PC-9 (cell line): ENCODE measurements around the gene DPEP1. TPM values are rescaled to one million over a fixed set of nuclear protein-coding genes. Genes with fewer than 3 reads are reported as not detected.

ENCODE experiments used
- BruUV-seq: library from RNA; stranded (reverse); fragments of 400-500 nt; replicated peaks from 2 replicates; lab custom pipeline; 2021; lab: Mats Ljungman, UMichigan
- CTCF ChIA-PET: fragments of 300-600 bp; sonication (Branson Sonifier 250); formaldehyde crosslinking; loops from one replicate; lab custom pipeline; 2022; ENCODE audit warnings: antibody characterized with exemption; lab: Charles Lee
- POLR2A ChIA-PET: fragments of 300-600 bp; sonication (Branson Sonifier 250); formaldehyde crosslinking; loops from one replicate; lab custom pipeline; 2022; ENCODE audit warnings: antibody characterized with exemption; ENCODE audit not compliant: unreplicated experiment; lab: Charles Lee
- DNase-seq, 2 experiments: peaks; one replicate each; pipeline versions ENCODE4 v3.0.0 to v3.0.0-alpha.2; 2015 to 2022; ENCODE audit warnings: mixed read lengths in 1 of 2
- H2AFZ ChIP-seq: fragments of 200-600 bp; sonication (generic); 2 replicates; pipeline ENCODE4 v1.8.1; 2017; ENCODE audit warnings: antibody characterized with exemption
- H3F3A ChIP-seq: fragments of 200-600 bp; sonication (generic); 2 replicates; pipeline ENCODE4 v1.8.1; 2017; ENCODE audit warnings: antibody characterized with exemption, mild to moderate bottlenecking, low read depth; ENCODE audit not compliant: insufficient read depth
- H3K27ac ChIP-seq: fragments of 200-600 bp; sonication (generic); 2 replicates; pipeline ENCODE4 v1.6.1; 2016; ENCODE audit warnings: mixed run types
- H3K27me3 ChIP-seq: fragments of 200-600 bp; sonication (generic); 2 replicates; pipeline ENCODE4 v1.6.1; 2016; ENCODE audit warnings: low read depth, mixed run types; ENCODE audit not compliant: insufficient read depth
- H3K36me3 ChIP-seq: fragments of 200-600 bp; sonication (generic); 2 replicates; pipeline ENCODE4 v1.6.1; 2016; ENCODE audit warnings: low read depth, mixed run types
- H3K4me1 ChIP-seq: fragments of 200-600 bp; sonication (generic); replicated peaks from 2 replicates; pipeline ENCODE4 v1.6.1; 2016; ENCODE audit warnings: mixed run types; ENCODE audit not compliant: insufficient read depth
- H3K4me2 ChIP-seq: fragments of 200-600 bp; sonication (generic); 2 replicates; pipeline ENCODE4 v1.6.1; 2017; ENCODE audit warnings: mixed run types
- H3K4me3 ChIP-seq: fragments of 200-600 bp; sonication (generic); 2 replicates; pipeline ENCODE4 v1.6.1; 2016; ENCODE audit warnings: mixed run types
- H3K79me2 ChIP-seq: fragments of 200-600 bp; sonication (generic); 2 replicates; pipeline ENCODE4 v1.6.1; 2017; ENCODE audit warnings: low read depth, mixed run types
- H3K9me2 ChIP-seq: fragments of 200-600 bp; sonication (generic); 2 replicates; pipeline ENCODE4 v1.8.1; 2017; ENCODE audit warnings: mild to moderate bottlenecking; ENCODE audit not compliant: insufficient read depth
- H3K9me3 ChIP-seq: fragments of 200-600 bp; sonication (generic); 2 replicates; pipeline ENCODE4 v1.8.1; 2016; ENCODE audit warnings: low read depth; ENCODE audit not compliant: insufficient read depth
- H4K20me1 ChIP-seq: fragments of 200-600 bp; sonication (generic); 2 replicates; pipeline ENCODE4 v1.8.1; 2017; ENCODE audit not compliant: insufficient read depth
- CTCF ChIP-seq: fragments of 200-600 bp; sonication (generic); conservative IDR thresholded peaks from 2 replicates; pipeline ENCODE4 v1.6.1; 2017; ENCODE audit warnings: mixed run types, antibody characterized with exemption, mild to moderate bottlenecking, moderate library complexity
- EZH2 ChIP-seq: fragments of 200-600 bp; sonication (generic); IDR thresholded peaks from 2 replicates; pipeline ENCODE4 v1.8.0; 2017; ENCODE audit warnings: antibody characterized with exemption, low read depth
- intact Hi-C: fragments of 100-400 bp; cut with micrococcal nuclease; formaldehyde crosslinking; loops from one replicate; pipeline ENCODE4 v1.10.0; 2022; ENCODE audit not compliant: unreplicated experiment
- total RNA-seq: library from RNA; stranded (reverse); gene quantifications from 2 replicates; pipeline ENCODE4 v1.2.3, GENCODE V29; 2021

The DPEP1 gene
- total RNA-seq, 1 experiment from 2014 or later: not detected

- CTCF ChIA-PET: no interaction called here
Observed at GRCh38 chr16:89623511-89624261, 10.2 kb downstream of the DPEP1 start.

GRCh38 chr16:89624777-89625761 lies 11.6 kb downstream of the DPEP1 start:
- Histone ChIP-seq H3K79me2 (no peaks in the 10 kb centered on the region), H3K4me2 (no peak overlapping the region), H3K9me2 (no peaks in the 10 kb centered on the region), H3F3A (0 out of 2 replicates have a peak, but pooled peaks cover 6% of the 10 kb centered on the region), H3K9me3 (no peaks in the 10 kb centered on the region), H3K36me3 (no peaks in the 10 kb centered on the region), H4K20me1 (no peaks in the 10 kb centered on the region), H2AFZ (no peak overlapping the region), H3K4me3 (no peak overlapping the region), H3K27me3 (peaks cover 39% of the 10 kb centered on the region), H3K27ac (no peak overlapping the region), H3K4me1 (no peaks in the 10 kb centered on the region)
- ChIA-PET POLR2A (no interaction called here), CTCF (no interaction called here)
- intact Hi-C loops: no loop called here
- no peak for DNase-seq
- TF ChIP-seq EZH2 (no peak), CTCF (no peak)
- BruUV-seq: no TSS peak

More at GRCh38 chr16:89623511-89624261, 10.2 kb downstream of the DPEP1 start:
- H3K4me2 ChIP-seq: no peak overlapping the region
- no TSS peak for BruUV-seq
- no peaks in the 10 kb centered on the region for H3K4me1 ChIP-seq
- DNase-seq: no peak
- POLR2A ChIA-PET: interaction anchor here (0.6 kb wide), 1 partner anchor 105 kb away, joined by 5 read pairs; no protein-coding TSS in a partner anchor
- H3F3A ChIP-seq: 0 out of 2 replicates have a peak, but pooled peaks cover 9% of the 10 kb centered on the region
- H3K79me2 ChIP-seq: no peaks in the 10 kb centered on the region
- no peak overlapping the region for H2AFZ ChIP-seq
- no peak overlapping the region for H3K4me3 ChIP-seq
- H3K9me3 ChIP-seq: no peaks in the 10 kb centered on the region
- no peaks in the 10 kb centered on the region for H3K9me2 ChIP-seq
- no peaks in the 10 kb centered on the region for H4K20me1 ChIP-seq
- H3K36me3 ChIP-seq: no peaks in the 10 kb centered on the region
- no peak overlapping the region for H3K27ac ChIP-seq
- TF ChIP-seq EZH2: no peak
- intact Hi-C loops: no loop called here
- peaks cover 40% of the 10 kb centered on the region for H3K27me3 ChIP-seq

GRCh38 chr16:89629827-89630610 lies 16.6 kb downstream of the DPEP1 start:
- no peak overlapping the region for H2AFZ ChIP-seq
- no peaks in the 10 kb centered on the region for H3K9me3 ChIP-seq
- H3K4me2 ChIP-seq: no peak overlapping the region
- H3K79me2 ChIP-seq: no peaks in the 10 kb centered on the region
- H3K27me3 ChIP-seq: peaks cover 11% of the 10 kb centered on the region; the same call in 1 of the 2 replicates
- no peaks in the 10 kb centered on the region for H3K36me3 ChIP-seq
- ChIA-PET CTCF (interaction anchor here (0.6 kb wide), 1 partner anchor 18 kb away, joined by 10 read pairs; no protein-coding TSS in a partner anchor), POLR2A (interaction anchor here (0.5 kb wide), 1 partner anchor 21 kb away, joined by 3 read pairs; no protein-coding TSS in a partner anchor)
- H3K4me3 ChIP-seq: no peak overlapping the region
- peaks cover 12% of the 10 kb centered on the region; the same call in 1 of the 2 replicates for H3K4me1 ChIP-seq
- intact Hi-C loops: no loop called here
- TF ChIP-seq CTCF (no peak), EZH2 (no peak)
- no peak overlapping the region for H3K27ac ChIP-seq
- H3F3A ChIP-seq: no peaks in the 10 kb centered on the region; the same call in 1 of the 2 replicates
- no TSS peak for BruUV-seq
- no peak for DNase-seq
- no peaks in the 10 kb centered on the region for H4K20me1 ChIP-seq
- no peaks in the 10 kb centered on the region for H3K9me2 ChIP-seq
